Ovary (tissue), 9 donors: ENCODE measurements around the gene ABCA8. TPM values are rescaled to one million over a fixed set of nuclear protein-coding genes. Genes with fewer than 3 reads are reported as not detected.

Experiments used
- DNase-seq, 5 donors: peaks; one replicate each; pipeline ENCODE4 v3.0.0-alpha.2; 2019 to 2020
- H3K27ac ChIP-seq, 2 donors: fragments of 200-600 bp; one replicate each; pipeline versions ENCODE4 v1.5.1 to v1.8.0; 2019 to 2022
- H3K27me3 ChIP-seq: fragments of 200-600 bp; one replicate; pipeline ENCODE4 v1.8.0; 2022
- H3K36me3 ChIP-seq: fragments of 200-600 bp; sonication (generic); one replicate; pipeline ENCODE4 v1.5.1; 2019
- H3K4me1 ChIP-seq: one replicate; pipeline ENCODE4 v1.8.1; 2013; ENCODE audit warnings: mild to moderate bottlenecking, moderate library complexity; ENCODE audit not compliant: insufficient read depth
- H3K4me3 ChIP-seq: fragments of 200-600 bp; sonication (generic); one replicate; pipeline ENCODE4 v1.5.1; 2017
- H3K9me3 ChIP-seq, 2 donors: fragments of 200-600 bp in 1 of 2; sonication (generic) in 1 of 2; one replicate each; pipeline versions ENCODE4 v1.5.1 to v1.8.1; 2013 to 2019; ENCODE audit warnings: mild to moderate bottlenecking in 1 of 2, moderate library complexity in 1 of 2
- CTCF ChIP-seq, 3 donors: fragments of 450-650 bp in 2 of 3; fragments of 200-600 bp in 1 of 3; IDR thresholded peaks; one replicate each; pipeline versions ENCODE4 v1.5.1 to v1.8.0; 2016 to 2022; ENCODE audit warnings: antibody characterized with exemption in 3 of 3, mild to moderate bottlenecking in 1 of 3
- EP300 ChIP-seq: sonication (generic); formaldehyde crosslinking; IDR thresholded peaks from one replicate; pipeline ENCODE4 v1.6.1; 2017; ENCODE audit warnings: antibody characterized with exemption
- POLR2A ChIP-seq: fragments of 450-650 bp; IDR thresholded peaks from one replicate; pipeline ENCODE4 v1.6.1; 2017; ENCODE audit warnings: antibody characterized with exemption, mild to moderate bottlenecking, moderate library complexity
- WGBS, 3 donors: extraction: QIAGEN DNeasy Blood & Tissue Kit in 1 of 3; methylation state at CpG; one replicate each; pipeline versions ENCODE4 v1.1.5 to v1.1.7; 2013 to 2017; 5-methylcytosine and 5-hydroxymethylcytosine counted together
- intact Hi-C, 4 donors: fragments of 100-400 bp; cut with DNase I; formaldehyde crosslinking; loops; one replicate each; pipeline versions ENCODE4 v1.11.0 to v1.15.1; 2022 to 2023
- polyA plus RNA-seq, 2 donors: library from polyadenylated mRNA; stranded (reverse); fragments of 200-250 nt in 1 of 2; fragments of 350-450 nt in 1 of 2; fragmentation: Illumina TruSeq in 1 of 2; extraction: RNeasy Lipid Tissue Mini Kit (QIAGEN cat#74804) in 1 of 2; gene quantifications; one replicate each; pipeline ENCODE4 v1.2.3, GENCODE V29; 2013 to 2014
- total RNA-seq, 7 donors: library from RNA; depleted of rRNA in 2 of 7; stranded (reverse); fragments of >200 nt in 2 of 7; fragmentation: NEBNext Ultra II Directional in 3 of 7; extraction: Animal tissue kit (Norgen Biotek cat#: 25700) in 3 of 7; gene quantifications; one replicate each; pipeline versions ENCODE4 v1.1.0 to v1.2.4, GENCODE V29; 2016 to 2023
- donor health status: DM: no; HTN: no; CAD: no; lungs with moderate emphysema.
- donor health status: DM: no; HTN: no; CAD: no.
- donor health status: Bipolar disorder and iron deficiency.
- donor health status: DM: yes; HTN: yes; CAD: no.
- donor health status: DM: no; HTN: no; CAD: no.
- donor health status: DM: yes; HTN: yes; CAD: no.

Gene ABCA8
- total and polyA plus RNA-seq, 9 donors, result 69.2 to 218 (median 98.5) TPM

- Histone ChIP-seq H3K9me3 (peaks cover 0 to 15% of the 10 kb centered on the region in 2 donors), H3K4me3 (no peak overlapping the region), H3K4me1 (no peaks in the 10 kb centered on the region), H3K27ac (no peak overlapping the region), H3K36me3 (no peaks in the 10 kb centered on the region), H3K27me3 (no peaks in the 10 kb centered on the region)
- WGBS, 3 donors, result 94 to 96% (median 96%) methylated on average over 4 of the region's 4 CpGs
- no peak for TF ChIP-seq EP300
- no peak for TF ChIP-seq CTCF (IDR thresholded peaks at IDR 0.05)
- intact Hi-C loops, result no loop called here
- DNase-seq, result no peak
These were observed 70.3 kb downstream of the ABCA8 start for GRCh38 chr17:68884888-68885287.

GRCh38 chr17:68878226-68878885 lies 76.8 kb downstream of the ABCA8 start:
- no peak for DNase-seq
- no peaks in the 10 kb centered on the region for H3K4me1 ChIP-seq
- peaks cover 0 to 19% of the 10 kb centered on the region in 2 donors for H3K9me3 ChIP-seq
- no peaks in the 10 kb centered on the region for H3K27me3 ChIP-seq
- H3K36me3 ChIP-seq, result no peaks in the 10 kb centered on the region
- H3K27ac ChIP-seq, result no peak overlapping the region
- intact Hi-C loops, result no loop called here
- no peak for TF ChIP-seq POLR2A
- 81 to 82% (median 82%) methylated on average over 5 of the region's 5 CpGs for WGBS, 3 donors
- H3K4me3 ChIP-seq, result no peak overlapping the region

- 96 to 98% (median 98%) methylated on average over 2 of the region's 2 CpGs for WGBS, 3 donors
These were observed 83.7 kb downstream of the ABCA8 start for GRCh38 chr17:68871447-68871846.

GRCh38 chr17:68870976-68871375 lies 84.2 kb downstream of the ABCA8 start:
- 68 to 96% (median 72%) methylated on average over 1 of the region's 1 CpG for WGBS, 3 donors
- H3K27ac ChIP-seq, result no peak overlapping the region
- no peaks in the 10 kb centered on the region for H3K27me3 ChIP-seq
- TF ChIP-seq EP300 (no peak), POLR2A (no peak), CTCF (IDR thresholded peaks at IDR 0.05) (no peak)
- H3K4me1 ChIP-seq, result peaks cover 5% of the 10 kb centered on the region
- no peaks in the 10 kb centered on the region for H3K36me3 ChIP-seq
- no peaks in the 10 kb centered on the region for H3K9me3 ChIP-seq
- no peak for DNase-seq
- intact Hi-C loops, result no loop called here
- H3K4me3 ChIP-seq, result no peak overlapping the region

More at GRCh38 chr17:68871447-68871846, 83.7 kb downstream of the ABCA8 start:
- intact Hi-C loops, result no loop called here
- no peak for DNase-seq
- Histone ChIP-seq H3K4me1 (peaks cover 5% of the 10 kb centered on the region), H3K9me3 (no peaks in the 10 kb centered on the region), H3K36me3 (no peaks in the 10 kb centered on the region), H3K4me3 (no peak overlapping the region), H3K27ac (no peak overlapping the region), H3K27me3 (no peaks in the 10 kb centered on the region)
- TF ChIP-seq POLR2A (no peak), EP300 (no peak), CTCF (IDR thresholded peaks at IDR 0.05) (no peak)

GRCh38 chr17:68870161-68870826 lies 84.9 kb downstream of the ABCA8 start:
- WGBS, 3 donors, result 64 to 80% (median 74%) methylated on average over 3 of the region's 3 CpGs
- Histone ChIP-seq H3K4me3 (no peak overlapping the region), H3K36me3 (no peaks in the 10 kb centered on the region), H3K9me3 (no peaks in the 10 kb centered on the region), H3K4me1 (peaks cover 5% of the 10 kb centered on the region), H3K27me3 (no peaks in the 10 kb centered on the region), H3K27ac (peak overlapping the region in 1 of 2 donors; percentile 12)
- DNase-seq, result no peak
- intact Hi-C loops, result no loop called here
- TF ChIP-seq POLR2A, result no peak
- no peak for TF ChIP-seq CTCF (IDR thresholded peaks at IDR 0.05)
- no peak for TF ChIP-seq EP300
